ENCODE measurements around the gene PCSK6.

The PCSK6 gene

GRCh38 chr15:101498717-101499480 lies 9.4 kb upstream of the PCSK6 start:
- DNase-seq, result no peak

GRCh38 chr15:101498076-101498716 lies 8.7 kb upstream of the PCSK6 start:
- no peak for DNase-seq

GRCh38 chr15:101497484-101498034 lies 8.1 kb upstream of the PCSK6 start:
- no peak for DNase-seq

GRCh38 chr15:101497017-101497416 lies 7.5 kb upstream of the PCSK6 start:
- no peak for DNase-seq

- DNase-seq, result no peak
These were observed 6.9 kb upstream of the PCSK6 start for GRCh38 chr15:101496198-101496986.

- no peak for DNase-seq
These were observed 6.1 kb upstream of the PCSK6 start for GRCh38 chr15:101495334-101496197.

- no peak for DNase-seq
These were observed 4.8 kb upstream of the PCSK6 start for GRCh38 chr15:101494251-101494796.

- DNase-seq, result no peak
These were observed 3.5 kb upstream of the PCSK6 start for GRCh38 chr15:101492766-101493692.

GRCh38 chr15:101491734-101492640 lies 2.5 kb upstream of the PCSK6 start:
- DNase-seq, result no peak

GRCh38 chr15:101490922-101491733 lies 1.6 kb upstream of the PCSK6 start:
- DNase-seq, result no peak

- DNase-seq, result no peak
These were observed 943 bp upstream of the PCSK6 start for GRCh38 chr15:101490408-101490891.

GRCh38 chr15:101489237-101489598 lies 289 bp downstream of the PCSK6 start:
- DNase-seq, result peak in 1 of 2 experiments; percentile 29

- no peak for DNase-seq
These were observed 975 bp downstream of the PCSK6 start for GRCh38 chr15:101488300-101489164.

- no peak for DNase-seq
These were observed 2.6 kb downstream of the PCSK6 start for GRCh38 chr15:101486696-101487459.

GRCh38 chr15:101483462-101483861 lies 6.0 kb downstream of the PCSK6 start:
- DNase-seq, result no peak

GRCh38 chr15:101482526-101483371 lies 6.8 kb downstream of the PCSK6 start:
- DNase-seq, result no peak
